ENCODE data around the gene NBPF11.
"Not testable (repeated sequence)": the region's sequence is repeated elsewhere in the genome, so short reads cannot be mapped to it uniquely, and the experiment has no call there.

Gene NBPF11

DNA sequence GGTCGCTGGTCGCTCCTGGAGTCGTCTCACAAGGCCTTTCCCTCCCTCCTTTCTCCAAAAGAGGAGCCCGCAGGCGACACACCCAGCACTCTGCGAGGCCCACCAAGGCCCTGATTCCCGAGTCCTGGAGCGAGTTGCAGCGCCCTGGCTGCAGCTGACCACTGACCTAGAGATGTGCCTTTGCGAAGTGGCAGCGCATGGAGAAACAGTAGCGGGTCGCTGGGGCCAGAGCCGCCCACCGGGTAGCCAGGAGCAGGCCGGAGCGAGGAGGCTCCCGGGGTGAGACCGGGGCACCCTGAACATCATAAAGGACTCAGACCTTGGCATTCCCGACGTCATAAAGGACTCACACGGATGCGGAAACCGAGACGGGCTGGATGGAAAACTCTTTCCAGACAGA lies 10.3 kb upstream of the NBPF11 start:
- CTCF ChIA-PET, result interaction anchor here (0.8 kb wide), 1 partner anchor 130 kb away, joined by 3 read pairs; no protein-coding TSS in a partner anchor
- DNase-seq (ENCODE audit: extremely low spot score), result no peak
- POLR2A ChIA-PET, result no interaction called here
- TF ChIP-seq LEF1 (IDR thresholded peaks at IDR 0.05; ENCODE audit: borderline replicate concordance) (no peak), SP1 (IDR thresholded peaks at IDR 0.05) (no peak), ELF4 (IDR thresholded peaks at IDR 0.05) (no peak), ZNF384 (IDR thresholded peaks at IDR 0.05) (no peak), CTBP1 (IDR thresholded peaks at IDR 0.05; ENCODE audit: borderline replicate concordance) (no peak), FOXM1 (IDR thresholded peaks at IDR 0.05; ENCODE audit: borderline replicate concordance) (no peak), FOXA1 (IDR thresholded peaks at IDR 0.05) (no peak), L3MBTL2 (conservative IDR thresholded peaks at IDR 0.05) (no peak), ARNT (IDR thresholded peaks at IDR 0.05) (no peak), HDGF (IDR thresholded peaks at IDR 0.05; ENCODE audit: borderline replicate concordance) (no peak), TARDBP (IDR thresholded peaks at IDR 0.05) (no peak), PKNOX1 (IDR thresholded peaks at IDR 0.05) (no peak), BHLHE40 (IDR thresholded peaks at IDR 0.05; ENCODE audit: borderline replicate concordance) (no peak), NFRKB (IDR thresholded peaks at IDR 0.05) (no peak)

DNA sequence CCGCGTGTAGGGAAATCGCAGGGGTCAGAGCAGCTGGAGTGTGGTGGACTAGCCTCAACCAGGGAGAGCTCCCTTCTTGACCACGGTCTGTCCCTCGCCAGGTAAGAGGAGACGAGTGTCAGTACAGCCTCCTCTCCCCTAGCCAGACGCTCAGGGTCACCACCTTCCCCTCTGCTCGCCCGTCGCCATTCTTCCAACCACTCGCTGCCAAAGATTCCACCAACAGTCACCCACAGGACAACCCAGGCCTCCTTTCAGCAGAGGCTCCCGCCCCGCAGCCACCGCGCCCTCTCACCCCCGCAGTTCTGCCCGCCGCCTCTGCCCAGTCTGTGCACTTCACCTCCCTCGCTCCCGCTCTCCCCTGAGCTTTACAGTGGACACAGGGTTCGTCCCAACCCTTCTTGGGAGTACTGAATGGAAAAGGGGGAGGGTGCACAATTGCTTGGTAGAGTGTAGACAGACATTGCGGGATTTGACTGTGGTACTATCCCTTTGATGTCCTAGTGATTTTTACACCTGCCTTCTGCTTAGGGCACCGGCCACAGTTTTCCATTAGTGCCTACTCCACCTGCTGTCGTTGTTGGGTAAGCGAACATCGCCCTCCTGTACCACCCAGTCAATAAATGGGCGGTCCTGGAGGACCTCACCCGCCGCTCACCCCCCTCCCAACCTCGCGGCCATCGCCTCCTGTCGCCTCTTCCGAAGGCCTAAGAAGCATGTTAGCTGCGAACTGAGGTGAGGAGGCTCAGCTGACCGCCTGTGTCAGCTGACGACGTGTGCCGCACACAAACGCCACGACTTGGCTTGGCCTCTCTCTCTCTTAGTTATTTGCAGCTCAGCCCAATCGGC lies 9.2 kb upstream of the NBPF11 start:
- CTCF ChIA-PET, result no interaction called here
- TF ChIP-seq TARDBP (IDR thresholded peaks at IDR 0.05) (no peak), SP1 (IDR thresholded peaks at IDR 0.05) (no peak)
- DNase-seq (ENCODE audit: extremely low spot score), result no peak
- POLR2A ChIA-PET, result no interaction called here

GRCh38 chr1:148160343-148161052 lies 8.4 kb upstream of the NBPF11 start:
- no peak for DNase-seq (ENCODE audit: extremely low spot score)
- ChIA-PET CTCF (no interaction called here), POLR2A (no interaction called here)
- TF ChIP-seq BHLHE40 (IDR thresholded peaks at IDR 0.05; ENCODE audit: borderline replicate concordance) (no peak), ZNF384 (IDR thresholded peaks at IDR 0.05) (no peak), CTBP1 (IDR thresholded peaks at IDR 0.05; ENCODE audit: borderline replicate concordance) (no peak), SP1 (IDR thresholded peaks at IDR 0.05) (no peak), ELF4 (IDR thresholded peaks at IDR 0.05) (no peak), ARNT (IDR thresholded peaks at IDR 0.05) (no peak), SUZ12 (IDR thresholded peaks at IDR 0.05) (no peak)

- DNase-seq (ENCODE audit: extremely low spot score), result no peak
- CTCF ChIA-PET, result no interaction called here
- POLR2A ChIA-PET, result no interaction called here
- TF ChIP-seq TARDBP (IDR thresholded peaks at IDR 0.05) (no peak), BHLHE40 (IDR thresholded peaks at IDR 0.05; ENCODE audit: borderline replicate concordance) (no peak), FOXA1 (IDR thresholded peaks at IDR 0.05) (no peak), SP1 (IDR thresholded peaks at IDR 0.05) (no peak), FOXM1 (IDR thresholded peaks at IDR 0.05; ENCODE audit: borderline replicate concordance) (no peak), CTBP1 (IDR thresholded peaks at IDR 0.05; ENCODE audit: borderline replicate concordance) (no peak), LEF1 (IDR thresholded peaks at IDR 0.05; ENCODE audit: borderline replicate concordance) (no peak), ARNT (IDR thresholded peaks at IDR 0.05) (no peak), HDGF (IDR thresholded peaks at IDR 0.05; ENCODE audit: borderline replicate concordance) (no peak)
These were observed 7.9 kb upstream of the NBPF11 start for GRCh38 chr1:148160048-148160342.

DNA sequence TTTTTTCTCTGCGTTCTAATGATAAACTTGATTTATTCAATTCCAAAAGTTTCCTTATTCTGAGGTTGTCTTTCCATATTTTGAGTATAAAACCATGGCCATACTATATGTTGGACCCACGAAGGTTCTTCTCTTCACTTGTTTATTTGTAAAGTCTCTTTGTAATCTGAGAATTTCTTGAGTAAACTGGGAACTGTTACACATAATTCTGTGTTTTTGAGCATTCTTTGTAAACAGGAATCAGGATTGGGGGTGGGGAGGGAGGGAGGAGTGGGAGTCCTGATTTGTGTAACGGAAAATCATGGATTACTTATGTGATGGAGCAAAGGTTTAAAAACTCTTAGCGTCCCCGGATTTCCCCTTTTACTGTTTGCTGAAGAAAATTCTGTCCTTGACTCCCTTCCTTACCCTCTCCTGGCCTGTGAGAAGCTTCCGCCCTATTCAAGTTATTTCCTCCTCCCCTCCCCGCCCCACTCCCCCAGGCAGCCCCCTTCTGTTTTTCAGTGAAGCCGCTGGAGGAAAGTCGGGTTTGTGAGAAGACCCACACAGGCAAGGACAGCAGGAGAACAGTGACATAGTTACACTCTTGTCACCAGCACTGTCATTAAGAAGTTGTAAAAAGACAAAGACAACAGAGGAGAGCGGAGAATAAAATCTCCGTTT lies 6.4 kb upstream of the NBPF11 start:
- TF ChIP-seq FOXM1 (IDR thresholded peaks at IDR 0.05; ENCODE audit: borderline replicate concordance) (no peak), L3MBTL2 (conservative IDR thresholded peaks at IDR 0.05) (no peak), NFRKB (IDR thresholded peaks at IDR 0.05) (no peak), ELF4 (IDR thresholded peaks at IDR 0.05) (no peak), TARDBP (IDR thresholded peaks at IDR 0.05) (no peak), HDGF (IDR thresholded peaks at IDR 0.05; ENCODE audit: borderline replicate concordance) (no peak), CTBP1 (IDR thresholded peaks at IDR 0.05; ENCODE audit: borderline replicate concordance) (no peak), SP1 (IDR thresholded peaks at IDR 0.05) (no peak), SUZ12 (IDR thresholded peaks at IDR 0.05) (no peak), BHLHE40 (IDR thresholded peaks at IDR 0.05; ENCODE audit: borderline replicate concordance) (no peak), FOXA1 (IDR thresholded peaks at IDR 0.05) (no peak), LEF1 (IDR thresholded peaks at IDR 0.05; ENCODE audit: borderline replicate concordance) (no peak), PKNOX1 (IDR thresholded peaks at IDR 0.05) (no peak), ARNT (IDR thresholded peaks at IDR 0.05) (no peak), FOXK2 (IDR thresholded peaks at IDR 0.05) (no peak), ZNF384 (IDR thresholded peaks at IDR 0.05) (no peak)
- ChIA-PET POLR2A (no interaction called here), CTCF (no interaction called here)
- no peak for DNase-seq (ENCODE audit: extremely low spot score)

DNA sequence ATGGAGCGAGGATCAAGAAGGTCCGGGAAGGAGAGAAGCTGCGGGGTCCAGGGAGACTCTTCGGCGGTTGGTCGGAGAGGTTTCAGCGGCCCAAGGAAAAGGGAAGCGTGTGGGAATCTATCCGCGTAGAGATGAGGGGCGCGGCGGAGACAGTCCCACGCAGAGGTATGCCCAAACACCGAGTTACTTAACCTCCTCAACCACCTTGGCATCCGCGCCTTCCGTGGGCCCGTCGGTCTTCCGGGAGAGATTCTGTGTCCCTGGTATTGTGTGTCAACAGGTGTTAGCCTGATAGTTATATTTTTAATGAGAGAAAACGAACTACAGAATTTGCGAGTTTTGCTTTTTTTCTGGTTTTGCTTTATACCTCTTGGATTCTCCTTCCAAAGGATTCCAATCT lies 5.7 kb upstream of the NBPF11 start:
- POLR2A ChIA-PET; CTCF ChIA-PET; DNase-seq (ENCODE audit: extremely low spot score): not testable (repeated sequence)

- POLR2A ChIA-PET; CTCF ChIA-PET; DNase-seq (ENCODE audit: extremely low spot score): not testable (repeated sequence)
These were observed 3.6 kb upstream of the NBPF11 start for GRCh38 chr1:148155494-148156275.

GRCh38 chr1:148152795-148153194 lies 714 bp upstream of the NBPF11 start:
- POLR2A ChIA-PET; CTCF ChIA-PET; DNase-seq (ENCODE audit: extremely low spot score): not testable (repeated sequence)

GRCh38 chr1:148151371-148151819 lies 686 bp downstream of the NBPF11 start:
- POLR2A ChIA-PET, CTCF ChIA-PET: not testable (repeated sequence)
- peak; percentile 28 for DNase-seq (ENCODE audit: extremely low spot score)

DNA sequence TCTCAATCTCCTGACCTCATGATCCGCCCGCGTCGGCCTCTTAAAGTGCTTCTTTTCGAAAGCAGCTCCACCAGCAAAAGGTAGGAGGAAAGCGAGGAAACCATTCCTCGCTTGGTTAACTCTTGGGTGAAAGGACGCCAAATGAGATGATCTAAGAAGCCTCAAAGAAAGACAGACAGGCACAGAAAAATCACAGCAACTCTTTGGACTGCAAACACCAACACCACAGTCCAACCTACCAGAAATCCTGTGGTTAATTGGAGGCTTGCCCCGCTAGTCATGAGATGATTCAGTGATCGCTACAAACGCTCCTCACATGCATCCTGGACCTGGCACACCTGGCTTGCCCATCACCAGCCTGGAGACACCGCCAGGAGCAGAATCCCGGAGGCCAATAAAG lies 1.1 kb downstream of the NBPF11 start:
- DNase-seq (ENCODE audit: extremely low spot score); POLR2A ChIA-PET; CTCF ChIA-PET: not testable (repeated sequence)

DNA sequence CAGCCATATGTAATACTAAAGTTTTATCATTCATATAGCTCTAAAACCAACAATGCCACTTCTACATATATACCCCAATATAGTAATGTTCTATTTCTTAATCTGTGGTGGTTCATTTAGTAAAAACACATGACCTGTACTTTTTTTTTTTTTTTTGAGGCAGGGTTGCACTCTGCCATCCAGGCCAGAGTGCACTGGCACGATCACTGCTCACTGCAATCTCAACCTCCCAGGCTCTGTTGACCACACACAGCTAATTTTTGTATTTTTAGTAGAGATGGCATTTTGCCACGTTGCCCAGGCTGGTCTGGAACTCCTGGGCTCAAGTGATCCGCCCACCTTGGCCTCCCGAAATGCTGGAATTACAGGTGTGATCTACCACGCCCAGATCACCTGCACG lies 2.1 kb downstream of the NBPF11 start:
- CTCF ChIA-PET; DNase-seq (ENCODE audit: extremely low spot score); POLR2A ChIA-PET: not testable (repeated sequence)

Data from HEK293T (cell line).